ENCODE results near the gene APOL4.
A peak's percentile ranks its signal among the peaks of the same experiment; 100 is the strongest.
"Not testable (repeated sequence)": the region's sequence is repeated elsewhere in the genome, so short reads cannot be mapped to it uniquely, and the experiment has no call there.

The APOL4 gene

DNA sequence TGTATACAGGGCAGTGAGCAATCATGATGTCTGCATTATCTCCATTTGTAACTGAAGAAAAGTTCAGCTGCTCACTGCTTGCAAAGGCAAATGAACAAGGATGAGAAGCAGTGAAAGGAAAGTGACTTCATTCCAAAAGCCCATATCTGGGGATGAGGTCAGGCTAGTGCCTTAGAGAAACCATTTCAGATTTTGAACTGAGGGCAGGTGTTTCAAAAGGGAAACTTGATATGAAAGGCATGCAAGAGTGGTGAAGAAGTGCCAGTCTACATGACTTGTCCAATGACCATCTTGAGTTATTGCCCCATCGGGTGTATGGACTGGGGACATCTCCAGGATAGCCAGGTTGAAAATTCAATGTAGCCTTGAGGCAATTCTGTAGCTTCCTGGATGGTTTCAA, 7.3 kb upstream of the APOL4 start:
- no peak for DNase-seq (ENCODE audit: low read depth, low spot score)

DNA sequence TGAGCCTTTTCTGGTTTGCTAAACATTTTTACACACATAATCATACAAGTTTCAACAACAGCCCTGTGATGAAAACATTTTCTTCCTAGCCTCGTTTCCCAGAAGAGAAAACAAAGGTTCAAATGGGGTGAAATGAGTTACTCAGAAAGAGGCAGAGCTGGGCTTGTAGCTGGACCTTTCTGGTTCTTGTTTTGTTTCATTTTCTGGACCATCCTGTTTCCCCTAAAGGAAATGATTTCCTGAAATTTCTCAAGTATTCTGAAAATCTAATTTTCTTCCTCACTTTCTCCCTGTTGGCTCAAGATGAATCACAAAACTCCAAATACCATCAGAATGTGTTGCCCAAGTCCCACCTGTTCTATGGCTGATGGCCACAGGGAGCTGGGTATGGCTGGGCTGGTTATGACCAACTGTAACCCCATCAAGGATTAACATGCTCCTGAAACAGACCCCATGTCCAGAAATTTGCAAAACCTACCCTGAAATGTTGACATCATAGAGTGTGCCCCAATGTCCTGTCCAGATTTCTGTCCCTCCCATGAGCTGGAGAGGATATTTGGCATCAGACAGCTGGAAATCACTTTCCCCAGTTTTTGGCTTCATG, 6.7 kb upstream of the APOL4 start:
- DNase-seq (ENCODE audit: low read depth, low spot score), result no peak

DNA sequence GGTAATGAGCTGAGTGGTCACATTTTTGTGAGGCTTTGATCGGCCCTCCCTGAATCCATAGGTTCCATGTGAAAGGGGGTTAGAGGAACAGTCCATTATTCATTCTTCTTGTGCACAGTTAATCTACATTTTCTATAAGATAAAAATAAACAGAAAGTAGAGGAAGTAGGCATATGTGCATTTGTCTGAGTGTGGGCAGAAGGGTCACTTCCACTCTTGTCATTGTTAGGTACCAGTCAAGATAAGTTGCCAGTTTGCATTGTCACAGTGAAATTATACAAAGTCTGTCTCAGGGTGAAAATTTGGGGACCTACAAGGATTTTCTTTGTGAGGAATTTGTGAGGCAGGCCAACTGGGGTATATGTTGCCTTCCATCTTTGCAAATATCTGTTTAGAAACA, 4.6 kb upstream of the APOL4 start:
- DNase-seq (ENCODE audit: low read depth, low spot score), result no peak

DNA sequence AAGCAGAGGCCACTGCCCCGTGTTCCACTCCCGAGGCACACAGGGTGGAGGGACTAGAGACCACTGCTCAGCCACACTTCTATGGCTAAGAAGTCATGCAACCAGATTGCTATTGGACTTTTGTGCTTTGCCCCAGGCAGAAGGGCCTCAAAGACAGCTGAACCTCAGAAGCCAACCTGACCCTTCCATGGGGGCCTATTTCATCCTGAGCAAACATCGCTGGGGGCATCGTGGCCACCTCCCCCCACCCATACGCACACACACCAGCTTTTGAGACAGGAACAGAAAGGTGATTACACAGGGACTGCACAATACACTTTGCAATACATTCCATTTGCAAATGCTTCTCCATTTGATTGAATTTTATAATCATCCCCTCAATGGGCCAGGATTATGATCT, 4.0 kb upstream of the APOL4 start:
- DNase-seq (ENCODE audit: low read depth, low spot score), result not testable (repeated sequence)

DNA sequence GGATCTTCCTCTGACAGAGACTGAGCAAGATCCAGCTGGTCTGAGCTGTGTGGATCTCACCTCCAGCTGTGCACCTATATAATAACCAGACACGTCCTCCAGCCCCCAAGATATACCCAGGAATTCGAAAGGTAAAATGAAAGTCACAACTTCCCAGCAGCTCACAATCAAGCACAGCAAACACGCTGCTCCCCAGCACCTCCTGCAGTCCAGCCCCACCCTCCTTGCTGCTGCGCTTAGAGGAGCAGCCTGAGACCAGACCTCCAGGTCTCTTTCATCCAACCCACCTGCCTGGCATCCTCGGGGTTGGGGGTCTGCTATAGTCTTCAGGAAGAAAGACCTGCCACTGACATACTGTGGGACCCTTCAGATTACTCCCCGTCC, 3.0 kb upstream of the APOL4 start:
- no peak for DNase-seq (ENCODE audit: low read depth, low spot score)

DNA sequence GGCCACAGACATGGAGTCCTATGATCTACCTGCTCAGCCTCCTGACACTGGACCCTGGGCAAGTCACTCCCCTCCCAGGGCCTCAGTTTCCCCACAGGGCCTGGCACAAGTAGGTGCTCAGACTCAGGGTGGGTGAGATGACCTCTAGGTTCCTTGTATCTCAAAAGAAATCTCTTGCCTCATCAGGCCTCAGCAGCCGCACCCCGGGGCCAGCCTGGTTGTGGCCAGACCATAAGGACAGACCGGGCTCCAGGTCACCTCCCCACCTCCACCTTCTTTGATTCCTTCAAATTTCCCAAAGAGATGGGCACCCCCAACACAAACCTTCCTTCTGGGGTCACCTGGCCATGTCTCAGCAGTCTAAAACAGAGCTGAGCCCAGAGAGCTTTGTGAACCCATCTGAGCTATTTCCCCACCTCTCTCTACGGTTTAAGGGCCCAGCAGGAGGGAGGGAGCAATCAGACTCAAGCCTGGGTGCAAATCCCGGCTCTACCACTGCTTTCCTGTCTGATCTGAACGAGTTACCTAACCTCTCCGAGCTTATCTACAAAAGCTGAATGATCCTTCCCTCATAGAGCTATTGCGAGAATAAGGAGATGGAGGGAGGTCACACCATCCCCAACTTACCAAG, 2.5 kb upstream of the APOL4 start:
- no peak for DNase-seq (ENCODE audit: low read depth, low spot score)

DNA sequence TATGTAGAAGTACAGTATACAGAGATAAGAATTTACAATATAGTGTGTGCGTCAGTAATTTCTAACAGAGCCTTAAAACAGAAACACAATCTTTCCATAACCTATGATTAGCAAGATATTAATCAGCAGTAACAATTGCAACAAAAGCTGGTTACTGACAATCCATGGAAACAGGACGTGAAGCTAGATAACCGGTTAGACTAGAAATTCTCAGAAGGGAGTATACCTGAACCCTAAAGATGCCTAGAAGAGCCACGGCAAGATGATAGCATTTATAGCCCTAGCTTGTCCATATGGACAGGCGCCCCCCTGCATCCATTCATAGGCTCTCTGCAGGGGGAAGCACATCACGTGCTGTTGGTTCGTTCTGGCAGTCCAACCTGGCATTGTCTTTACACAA, 1.8 kb upstream of the APOL4 start:
- not testable (repeated sequence) for DNase-seq (ENCODE audit: low read depth, low spot score)

DNA sequence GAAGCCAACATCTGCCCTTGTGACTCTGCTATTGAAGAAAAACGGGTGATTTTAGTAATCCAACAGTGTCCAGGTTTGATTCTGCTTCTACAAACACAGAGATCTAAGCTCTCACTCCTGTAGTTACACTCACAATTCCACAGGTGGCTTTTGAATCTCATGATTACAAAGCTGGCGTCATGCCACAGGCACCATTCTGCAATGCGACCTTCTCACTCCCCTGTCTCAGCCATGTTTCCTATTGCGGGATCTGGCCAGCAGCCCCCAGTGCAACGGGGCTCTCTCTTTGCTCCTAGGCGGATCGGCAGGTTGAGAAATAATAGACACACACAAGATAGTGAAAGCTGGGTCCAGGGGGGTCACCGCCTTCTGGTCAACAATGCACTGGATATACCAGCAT, 1.3 kb upstream of the APOL4 start:
- DNase-seq (ENCODE audit: low read depth, low spot score), result not testable (repeated sequence)

DNA sequence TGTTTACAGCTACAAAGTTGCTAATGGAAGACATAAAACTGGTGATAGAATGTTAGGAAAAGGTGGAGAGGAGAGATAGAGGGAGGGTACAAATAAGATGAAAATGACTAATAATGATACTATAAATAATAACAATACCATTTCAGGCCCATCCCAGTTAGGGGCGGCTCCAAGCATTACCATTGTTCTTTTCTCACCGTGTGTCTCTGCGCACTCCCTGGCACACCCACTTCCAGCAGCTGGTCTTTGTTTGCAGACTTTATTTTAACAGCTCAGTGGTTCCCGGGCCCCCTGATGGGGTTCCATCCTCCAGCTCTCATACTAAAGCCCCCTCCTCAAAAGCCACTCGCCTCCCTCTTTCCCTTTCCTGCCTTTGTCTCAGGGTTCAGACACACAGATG, 584 bp downstream of the APOL4 start:
- not testable (repeated sequence) for DNase-seq (ENCODE audit: low read depth, low spot score)

DNA sequence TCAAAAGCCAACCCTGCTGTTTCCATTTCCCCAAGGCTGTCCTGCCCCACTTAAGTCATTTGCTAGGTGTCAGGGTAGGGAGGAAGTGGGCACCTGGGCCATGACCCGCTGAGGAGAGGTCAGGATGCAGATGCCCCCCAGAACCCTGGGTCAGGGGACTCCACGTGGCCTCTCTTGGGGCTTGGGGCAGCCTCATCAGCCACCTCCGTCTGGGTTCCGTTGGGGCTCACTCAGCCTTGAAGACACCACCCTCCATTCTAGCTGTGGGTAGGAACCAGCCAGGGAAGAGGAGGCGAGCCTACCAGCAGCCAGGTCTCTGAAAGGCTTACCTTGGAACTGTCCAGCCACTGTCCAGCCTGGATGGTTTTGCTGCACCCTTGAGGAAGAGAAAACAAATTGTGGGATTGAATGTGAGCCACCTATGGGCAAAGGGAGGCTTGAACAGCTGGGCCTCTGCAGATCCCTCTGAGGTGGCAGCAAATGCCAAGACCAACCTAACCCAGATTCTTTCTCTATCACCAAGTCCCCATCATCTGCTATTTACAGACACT, 2.5 kb downstream of the APOL4 start:
- no peak for DNase-seq (ENCODE audit: low read depth, low spot score)

DNA sequence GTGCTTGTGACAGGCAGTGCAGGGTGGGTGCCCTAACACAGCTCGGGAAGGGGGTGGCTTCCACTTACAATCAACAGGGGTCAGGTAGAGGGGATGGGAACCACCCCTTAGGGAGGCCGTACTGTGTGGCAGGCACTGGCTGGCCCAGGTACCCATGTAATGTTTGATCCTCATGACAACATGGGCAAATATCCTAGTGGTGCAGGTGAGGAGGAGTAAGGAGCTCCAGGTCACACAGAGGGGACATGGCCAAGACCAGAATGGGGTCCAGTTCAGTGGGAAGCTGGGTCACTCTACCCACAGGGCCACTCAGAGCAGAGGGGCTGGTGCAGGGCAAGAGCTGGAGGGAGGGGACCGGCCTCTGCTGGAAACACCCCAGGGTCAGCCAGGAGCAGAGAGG, 3.1 kb downstream of the APOL4 start:
- no peak for DNase-seq (ENCODE audit: low read depth, low spot score)

DNA sequence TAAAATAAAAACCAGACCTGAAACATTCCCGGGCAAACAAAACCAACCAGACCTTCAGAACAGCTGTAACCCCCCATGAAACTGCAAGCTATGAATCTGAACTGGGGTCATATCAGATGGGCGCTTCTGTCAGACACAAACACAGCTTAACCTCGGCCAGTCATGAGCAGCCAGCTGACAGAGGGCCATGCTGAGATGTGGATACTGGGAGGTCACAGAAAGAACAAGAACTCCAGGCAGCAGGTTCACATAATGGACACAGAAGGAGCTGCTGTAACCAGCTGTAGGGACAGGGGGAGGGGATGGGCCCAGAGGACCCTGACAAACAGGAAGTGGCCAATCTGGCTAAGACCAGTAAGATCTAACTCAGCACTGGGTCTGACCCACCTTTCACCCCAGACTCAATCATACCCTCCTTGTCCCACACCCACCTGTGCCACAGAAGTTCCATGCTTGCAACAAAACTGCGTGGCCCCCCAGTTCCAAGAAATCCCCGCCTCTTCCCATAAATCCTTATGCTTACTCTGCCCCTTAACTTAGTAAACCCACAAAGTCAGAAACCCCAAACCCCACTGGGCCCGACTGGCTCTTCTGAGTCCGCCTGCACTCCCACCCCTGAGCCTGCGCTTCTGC, 4.0 kb downstream of the APOL4 start:
- DNase-seq (ENCODE audit: low read depth, low spot score), result peak; percentile 16

DNA sequence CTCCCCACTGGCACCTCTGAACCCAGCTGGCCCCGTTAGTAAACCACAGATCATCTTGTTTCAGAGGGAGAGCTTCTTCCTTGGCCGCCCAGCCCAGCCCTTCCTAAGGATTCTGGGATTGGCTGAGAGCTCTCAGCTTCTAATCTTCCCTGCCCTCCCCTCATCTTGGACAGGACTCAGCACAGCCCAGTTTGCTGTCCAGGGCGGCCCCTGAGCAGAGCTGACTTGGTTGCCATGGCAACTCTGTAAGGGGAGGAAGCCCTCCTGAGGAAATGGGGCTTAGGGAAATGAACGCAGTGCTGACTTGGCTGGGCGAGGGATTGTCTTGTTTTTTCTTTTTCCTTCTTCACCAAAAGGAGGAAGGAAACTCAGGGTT, 4.6 kb downstream of the APOL4 start:
- DNase-seq (ENCODE audit: low read depth, low spot score), result peak; percentile 70

DNA sequence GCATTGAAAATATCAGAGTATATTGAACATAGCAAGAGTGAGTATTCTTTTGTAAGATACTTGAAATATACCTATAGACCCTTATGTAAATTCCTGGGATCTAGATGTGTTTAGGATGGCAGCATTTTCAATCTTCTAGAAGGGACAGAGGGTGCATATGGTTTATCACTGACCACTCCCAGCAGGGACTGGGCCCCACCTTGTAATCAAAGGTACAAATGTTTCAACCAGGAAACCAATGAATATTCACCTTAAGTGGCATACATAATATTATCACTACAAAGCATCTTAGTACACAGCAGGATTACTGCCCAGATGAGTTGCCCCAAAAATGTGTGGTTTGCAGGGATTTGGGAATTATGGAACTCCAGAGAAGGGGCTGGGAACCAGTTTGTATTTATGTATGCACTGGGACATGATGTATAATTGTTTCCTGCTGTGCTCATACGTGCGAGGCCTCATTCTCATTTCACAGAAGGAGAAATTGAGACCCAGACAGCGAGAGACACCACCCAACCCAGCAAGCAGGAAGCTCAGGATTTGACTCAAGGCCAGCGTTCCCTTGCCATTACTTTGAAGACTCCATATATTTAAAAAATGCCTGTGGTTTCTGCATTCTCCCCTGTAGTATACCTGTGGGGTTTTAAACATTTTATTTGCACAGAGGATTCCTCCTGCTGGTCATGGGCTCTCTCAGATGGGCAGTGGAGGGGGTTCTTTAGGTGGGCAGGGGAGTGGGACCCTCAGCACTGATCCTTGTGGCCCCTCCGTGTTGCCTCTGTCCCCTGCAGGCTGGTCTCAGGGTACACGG, 5.2 kb downstream of the APOL4 start:
- no peak for DNase-seq (ENCODE audit: low read depth, low spot score)

DNA sequence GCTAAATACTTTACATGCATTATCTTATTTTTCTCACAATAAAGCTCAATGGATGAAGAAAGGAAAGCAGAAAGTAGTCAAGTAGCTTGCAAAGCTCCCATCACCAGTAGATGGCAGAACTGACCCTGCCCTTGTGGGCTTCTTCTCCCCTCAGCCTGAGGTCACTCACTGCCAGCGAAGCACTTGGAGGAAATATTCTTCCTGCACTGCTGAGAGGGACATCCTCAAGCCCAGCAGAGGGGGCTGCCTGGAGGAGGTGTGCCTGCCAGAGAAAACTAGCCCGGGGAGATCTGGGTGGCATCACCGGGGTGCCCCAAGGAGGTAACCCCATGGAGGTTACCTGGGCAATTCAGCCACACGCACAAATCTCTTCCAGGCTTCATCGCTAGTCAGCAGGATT, 6.6 kb downstream of the APOL4 start:
- DNase-seq (ENCODE audit: low read depth, low spot score), result peak; percentile 79

DNA sequence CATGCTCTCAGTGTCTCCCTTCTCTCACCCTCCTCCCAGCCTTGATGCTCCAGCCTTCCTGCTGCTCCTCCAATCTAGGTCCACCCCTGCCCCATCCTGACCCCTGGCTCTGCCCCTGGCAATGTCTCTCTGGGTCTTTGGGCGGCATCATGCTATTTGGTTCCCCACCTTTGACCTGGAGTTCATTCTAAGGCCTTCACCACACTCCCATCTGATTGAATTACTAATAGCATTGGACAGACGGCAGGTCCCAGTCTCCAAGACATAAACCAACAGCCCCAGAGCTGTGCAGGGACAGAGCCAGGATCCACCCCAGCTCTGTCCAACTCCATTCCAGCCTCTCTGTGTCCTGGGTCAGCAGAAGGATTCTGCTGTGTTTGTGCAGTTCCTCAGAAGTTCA, 7.2 kb downstream of the APOL4 start:
- DNase-seq (ENCODE audit: low read depth, low spot score), result no peak

DNA sequence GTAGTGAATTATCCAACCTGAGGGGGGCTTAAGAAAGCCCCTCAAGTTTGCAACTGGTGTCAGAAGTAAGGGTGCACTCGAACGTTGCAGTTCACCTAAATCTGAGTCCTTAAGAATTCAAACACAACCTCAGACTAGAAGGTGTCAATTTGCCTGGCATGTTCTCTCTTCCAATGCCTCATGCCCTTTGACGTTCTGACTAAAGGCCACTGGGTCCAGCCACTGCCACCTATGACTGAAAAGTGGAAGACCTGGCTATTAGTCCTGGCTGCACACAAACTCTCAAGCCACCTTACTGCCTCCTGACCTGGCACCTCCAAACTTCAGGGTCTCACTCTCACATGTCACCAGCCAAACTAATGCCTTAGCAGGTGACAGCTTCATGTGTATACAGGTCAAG, 8.0 kb downstream of the APOL4 start:
- DNase-seq (ENCODE audit: low read depth, low spot score), result no peak

DNA sequence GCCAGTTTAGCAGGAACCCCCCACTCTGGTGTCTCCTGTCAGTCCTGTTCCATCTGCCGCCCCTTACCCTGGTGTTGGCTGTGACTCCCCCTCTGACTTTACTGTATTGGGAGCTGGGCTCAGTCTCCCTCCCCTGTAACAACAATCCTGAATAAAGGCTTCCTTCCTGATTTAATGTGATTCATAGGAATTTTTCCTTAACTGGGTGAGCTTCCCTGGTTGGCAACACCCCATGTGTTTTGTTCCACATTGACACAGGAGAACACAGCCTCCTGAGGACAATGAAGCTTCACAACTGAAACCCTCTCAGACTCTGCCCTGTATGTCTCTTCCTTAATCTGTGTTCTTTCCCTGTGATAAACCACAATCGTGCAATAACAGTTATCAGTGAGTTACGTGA, 8.4 kb downstream of the APOL4 start:
- no peak for DNase-seq (ENCODE audit: low read depth, low spot score)

DNA sequence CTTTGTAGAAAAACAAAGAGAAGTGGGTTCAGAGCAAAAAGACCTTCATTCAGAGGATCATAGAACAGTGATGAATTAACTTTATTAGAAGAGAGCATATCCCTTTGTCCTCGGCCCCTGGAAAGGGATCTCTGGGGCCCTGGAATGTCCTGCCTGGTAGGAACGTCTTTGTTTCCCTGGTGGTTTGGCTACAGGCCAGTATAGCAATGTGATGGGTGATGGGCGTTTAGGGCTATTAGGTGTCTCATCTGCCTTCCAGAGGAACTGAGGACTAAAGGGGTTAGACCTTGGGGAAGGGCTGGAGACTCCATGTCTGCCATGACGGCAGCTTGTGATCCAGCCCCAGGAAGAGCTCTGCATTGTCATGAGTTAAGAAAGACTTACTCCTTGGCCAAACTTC, 9.1 kb downstream of the APOL4 start:
- peak; percentile 35 for DNase-seq (ENCODE audit: low read depth, low spot score)

DNA sequence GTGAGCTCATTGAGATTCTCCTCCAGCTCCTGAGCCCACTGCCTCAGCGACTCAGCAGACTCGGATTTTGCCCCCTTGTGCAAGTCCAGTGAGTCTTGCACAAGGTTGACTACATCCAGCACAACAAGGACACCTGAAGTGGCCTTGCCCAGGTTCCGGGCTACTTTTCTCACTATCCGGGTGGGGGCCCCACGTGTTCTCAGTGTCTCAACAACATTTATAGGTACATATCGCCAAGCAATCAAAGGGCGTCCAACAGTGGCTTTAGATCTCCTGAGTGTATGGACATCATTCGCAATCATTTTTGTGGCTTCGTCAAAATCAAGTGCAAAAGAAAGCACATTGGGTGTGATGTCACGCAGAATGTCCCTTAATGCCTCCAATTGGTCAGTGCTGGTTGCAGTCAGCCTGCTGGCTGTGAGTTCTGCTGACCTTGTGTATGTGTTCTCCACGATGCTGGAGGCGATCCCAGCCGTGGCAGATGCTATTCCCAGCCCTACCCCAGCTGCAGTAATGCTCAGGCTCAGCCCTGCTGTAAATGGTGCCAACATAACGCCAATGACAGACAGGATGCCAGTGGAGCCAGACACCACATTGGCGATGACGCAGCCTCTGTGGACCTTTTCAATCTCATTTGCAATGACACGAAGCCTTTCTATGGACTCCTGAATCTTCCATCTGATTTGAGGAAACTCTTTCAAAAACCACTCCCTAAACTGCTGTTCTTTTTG, 10.3 kb downstream of the APOL4 start:
- DNase-seq (ENCODE audit: low read depth, low spot score), result peak; percentile 52

DNA sequence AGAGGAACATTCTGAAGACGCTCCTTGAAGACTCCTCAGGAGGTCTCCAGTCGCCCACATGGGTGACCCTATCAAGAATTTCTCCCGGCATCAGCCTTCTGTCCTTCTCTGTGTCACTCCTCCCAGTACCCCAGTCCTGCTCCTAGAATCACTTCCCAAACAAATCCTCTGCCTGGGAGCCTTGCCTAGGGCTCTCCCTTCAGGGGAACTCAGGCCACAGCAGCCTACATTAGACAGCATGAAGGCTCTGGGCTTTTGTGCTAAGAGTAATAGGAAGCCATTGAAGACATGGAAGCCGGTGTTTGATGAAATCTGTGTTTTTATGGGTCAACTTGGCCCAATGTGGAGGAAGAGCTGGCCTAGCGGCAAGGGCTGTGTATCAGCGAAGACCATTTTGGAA, 13.7 kb downstream of the APOL4 start:
- DNase-seq (ENCODE audit: low read depth, low spot score), result not testable (repeated sequence)
